GM23338 (cell line): ENCODE results near the gene PUS1. TPM values are rescaled to one million over a fixed set of nuclear protein-coding genes. Genes with fewer than 3 reads are reported as not detected.

Experiments used
- ATAC-seq: fragments of 200-7000 bp; cut with Tn5 transposase; 3 replicates; pipeline ENCODE4 v1.9.1; 2020
- DNase-seq: peaks from one replicate; pipeline ENCODE4 v3.0.0-alpha.2; 2015; ENCODE audit warnings: low spot score
- H2AFZ ChIP-seq: fragments of 200-600 bp; sonication (generic); 2 replicates; pipeline ENCODE4 v1.8.0; 2016; ENCODE audit warnings: antibody characterized with exemption, mild to moderate bottlenecking, moderate library complexity
- H3F3A ChIP-seq: fragments of 200-600 bp; sonication (generic); replicated peaks from 2 replicates; pipeline ENCODE4 v1.8.0; 2017; ENCODE audit warnings: antibody characterized with exemption, mixed run types, low read depth
- H3K27ac ChIP-seq: fragments of 200-600 bp; sonication (generic); 2 replicates; pipeline ENCODE4 v1.6.1; 2016; ENCODE audit warnings: low read depth
- H3K27me3 ChIP-seq: fragments of 200-600 bp; sonication (generic); 2 replicates; pipeline ENCODE4 v1.8.0; 2016; ENCODE audit warnings: mild to moderate bottlenecking, mixed run types, moderate library complexity; ENCODE audit not compliant: insufficient read depth
- H3K36me3 ChIP-seq: fragments of 200-600 bp; sonication (generic); 2 replicates; pipeline ENCODE4 v1.8.0; 2016; ENCODE audit warnings: mild to moderate bottlenecking; ENCODE audit not compliant: insufficient read depth
- H3K4me1 ChIP-seq: fragments of 200-600 bp; sonication (generic); 2 replicates; pipeline ENCODE4 v1.8.0; 2016; ENCODE audit warnings: mild to moderate bottlenecking, moderate library complexity; ENCODE audit not compliant: insufficient read depth
- H3K4me2 ChIP-seq: fragments of 200-600 bp; sonication (generic); 2 replicates; pipeline ENCODE4 v1.7.1; 2017; ENCODE audit warnings: mixed run types
- H3K4me3 ChIP-seq: fragments of 200-600 bp; sonication (generic); 2 replicates; pipeline ENCODE4 v1.6.1; 2016; ENCODE audit warnings: mixed run types
- H3K79me2 ChIP-seq: fragments of 200-600 bp; sonication (generic); replicated peaks from 2 replicates; pipeline ENCODE4 v1.8.0; 2017; ENCODE audit warnings: mild to moderate bottlenecking; ENCODE audit not compliant: insufficient read depth
- H3K9me2 ChIP-seq: fragments of 200-600 bp; sonication (generic); 2 replicates; pipeline ENCODE4 v1.8.0; 2017; ENCODE audit not compliant: insufficient read depth
- H4K20me1 ChIP-seq: fragments of 200-600 bp; sonication (generic); replicated peaks from 2 replicates; pipeline ENCODE4 v1.8.0; 2017; ENCODE audit warnings: mild to moderate bottlenecking; ENCODE audit not compliant: insufficient read depth
- H3K27ac Mint-ChIP-seq: 2 replicates; pipeline ENCODE4 v1.8.0; 2020; ENCODE audit warnings: inconsistent platforms, mild to moderate bottlenecking, moderate library complexity, mixed read lengths
- H3K27me3 Mint-ChIP-seq: 3 replicates; pipeline ENCODE4 v1.8.0; 2022; ENCODE audit warnings: low read depth, mild to moderate bottlenecking, moderate library complexity, mixed read lengths, inconsistent platforms; ENCODE audit not compliant: insufficient read depth, poor library complexity
- H3K36me3 Mint-ChIP-seq: 3 replicates; pipeline ENCODE4 v1.8.0; 2021; ENCODE audit warnings: low read depth, mild to moderate bottlenecking, inconsistent platforms, moderate library complexity, mixed read lengths
- H3K4me1 Mint-ChIP-seq: 3 replicates; pipeline ENCODE4 v1.8.0; 2020; ENCODE audit warnings: mild to moderate bottlenecking, inconsistent platforms, mixed read lengths
- H3K4me3 Mint-ChIP-seq: 3 replicates; pipeline ENCODE4 v1.8.0; 2021; ENCODE audit warnings: moderate library complexity, mild to moderate bottlenecking, inconsistent platforms, mixed read lengths
- H3K9me3 Mint-ChIP-seq: 3 replicates; pipeline ENCODE4 v1.8.0; 2020; ENCODE audit warnings: moderate library complexity, mild to moderate bottlenecking, inconsistent platforms, mixed read lengths
- CREB1 ChIP-seq: fragments of 250-450 bp; sonication (Bioruptor Pico); IDR thresholded peaks from 2 replicates; pipeline ENCODE4 v1.5.0; 2020; ENCODE audit warnings: low read depth, mild to moderate bottlenecking, moderate library complexity
- EZH2 ChIP-seq: fragments of 200-600 bp; sonication (generic); IDR thresholded peaks from one replicate; pipeline ENCODE4 v1.8.0; 2017; ENCODE audit warnings: antibody characterized with exemption, mild to moderate bottlenecking, low read depth; ENCODE audit not compliant: unreplicated experiment
- EZH2phosphoT487 ChIP-seq: fragments of 200-600 bp; sonication (generic); IDR thresholded peaks from one replicate; pipeline ENCODE4 v1.8.1; 2018; ENCODE audit warnings: antibody characterized with exemption; ENCODE audit not compliant: unreplicated experiment
- JUNB ChIP-seq: IDR thresholded peaks from one replicate; pipeline ENCODE4 v1.6.1; 2016; ENCODE audit warnings: antibody characterized with exemption; ENCODE audit not compliant: unreplicated experiment
- NANOG ChIP-seq: IDR thresholded peaks from 2 replicates; pipeline ENCODE4 v1.6.1; 2016; ENCODE audit warnings: antibody characterized with exemption, borderline replicate concordance
- POLR2AphosphoS5 ChIP-seq: IDR thresholded peaks from 2 replicates; pipeline ENCODE4 v1.6.1; 2016; ENCODE audit warnings: antibody characterized with exemption, low read depth
- STAT1 ChIP-seq: IDR thresholded peaks from one replicate; pipeline ENCODE4 v1.6.1; 2016; ENCODE audit warnings: antibody characterized with exemption; ENCODE audit not compliant: unreplicated experiment
- ZNF114 ChIP-seq: fragments of 250-450 bp; sonication (Bioruptor Pico); IDR thresholded peaks from 2 replicates; pipeline ENCODE4 v1.5.0; 2020; ENCODE audit warnings: mild to moderate bottlenecking, moderate library complexity
- ZNF331 ChIP-seq: fragments of 250-450 bp; sonication (Bioruptor Pico); IDR thresholded peaks from 2 replicates; pipeline ENCODE4 v1.5.0; 2020; ENCODE audit warnings: low read depth, mild to moderate bottlenecking, moderate library complexity
- polyA plus RNA-seq: library from polyadenylated mRNA; unstranded; fragments of >200 nt; fragmentation: Nextera tagmentation; extraction: Ambion mirVana; gene quantifications from 2 replicates; pipeline ENCODE4 v1.2.1, GENCODE V29; 2016
- total RNA-seq: library from RNA; depleted of rRNA; stranded (reverse); fragments of >200 nt; shearing (Covaris generic); gene quantifications from 2 replicates; pipeline ENCODE4 v1.2.3, GENCODE V29; 2014
- TF ChIP-seq, protein P1 (sequence below), 2 experiments: fragments of 200-600 bp in 1 of 2; sonication (generic) in 1 of 2; conservative IDR thresholded peaks; 2 replicates each; pipeline versions ENCODE4 v1.5.1 to v1.6.1; 2016 to 2017; ENCODE audit warnings: antibody characterized with exemption in 2 of 2, low read depth in 2 of 2, mild to moderate bottlenecking in 2 of 2, moderate library complexity in 1 of 2
- TF ChIP-seq, protein P2 (sequence below): IDR thresholded peaks from 2 replicates; pipeline ENCODE4 v1.6.1; 2016; ENCODE audit warnings: antibody characterized with exemption
- TF ChIP-seq, protein P3 (sequence below): fragments of 250-450 bp; sonication (Bioruptor Pico); IDR thresholded peaks from 2 replicates; pipeline ENCODE4 v1.5.0; 2020; ENCODE audit warnings: mild to moderate bottlenecking, moderate library complexity

The PUS1 gene
- total and polyA plus RNA-seq, 2 experiments from 2014 or later: 52.4 to 73.0 TPM

DNA sequence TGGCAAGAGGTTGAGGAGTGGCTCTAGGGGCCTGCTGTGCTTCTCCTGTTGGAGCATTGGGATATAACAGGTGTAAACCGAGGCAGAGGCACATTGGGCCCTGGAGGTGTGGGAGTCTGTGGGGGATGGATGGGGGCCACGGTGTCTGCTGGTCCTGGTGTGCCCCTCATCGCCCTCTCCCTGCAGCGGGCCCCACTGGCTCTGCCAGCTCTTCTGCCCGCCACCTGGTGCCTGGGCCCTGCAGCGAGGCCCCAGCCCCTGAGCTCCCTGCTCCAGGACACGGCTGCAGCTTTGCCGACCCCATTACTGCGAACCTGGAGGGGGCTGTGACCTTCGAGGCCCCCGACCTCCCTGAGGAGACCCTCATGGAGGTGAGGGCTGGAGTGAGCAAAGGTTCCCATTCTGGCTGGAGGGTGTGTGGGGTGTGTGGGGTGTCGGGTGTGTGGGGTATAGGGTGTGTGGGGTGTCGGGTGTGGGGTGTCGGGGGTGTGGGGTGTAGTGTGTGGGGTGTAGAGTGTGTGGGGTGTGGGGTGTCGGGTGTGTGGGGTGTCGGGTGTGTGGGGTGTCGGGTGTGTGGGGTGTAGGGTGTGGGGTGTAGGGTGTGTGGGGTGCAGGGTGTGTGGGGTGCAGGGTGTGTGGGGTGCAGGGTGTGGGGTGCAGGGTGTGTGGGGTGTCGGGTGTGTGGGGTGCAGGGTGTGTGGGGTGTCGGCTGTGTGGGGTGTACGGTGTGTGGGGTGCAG lies 10.6 kb upstream of the PUS1 start:
- Histone ChIP-seq H2AFZ (no peak overlapping the region), H3K79me2 (no peaks in the 10 kb centered on the region), H3K4me2 (no peak overlapping the region), H3K4me1 (no peaks in the 10 kb centered on the region), H3K36me3 (no peaks in the 10 kb centered on the region), H4K20me1 (0 out of 2 replicates have a peak, but pooled peaks cover 9% of the 10 kb centered on the region), H3K4me3 (no peak overlapping the region), H3K27me3 (no peaks in the 10 kb centered on the region), H3F3A (0 out of 2 replicates have a peak, but pooled peaks cover 4% of the 10 kb centered on the region), H3K9me2 (no peaks in the 10 kb centered on the region), H3K27ac (no peak overlapping the region)
- no peaks in the 10 kb centered on the region for H3K9me3 Mint-ChIP-seq
- no peak overlapping the region for H3K27ac Mint-ChIP-seq
- peaks cover 7% of the 10 kb centered on the region for H3K27me3 Mint-ChIP-seq
- DNase-seq: no peak
- H3K36me3 Mint-ChIP-seq: peaks cover 21% of the 10 kb centered on the region; the same call in 2 of the 3 replicates
- TF ChIP-seq JUNB: no peak
- TF ChIP-seq STAT1: no peak
- TF ChIP-seq, protein P1, sequence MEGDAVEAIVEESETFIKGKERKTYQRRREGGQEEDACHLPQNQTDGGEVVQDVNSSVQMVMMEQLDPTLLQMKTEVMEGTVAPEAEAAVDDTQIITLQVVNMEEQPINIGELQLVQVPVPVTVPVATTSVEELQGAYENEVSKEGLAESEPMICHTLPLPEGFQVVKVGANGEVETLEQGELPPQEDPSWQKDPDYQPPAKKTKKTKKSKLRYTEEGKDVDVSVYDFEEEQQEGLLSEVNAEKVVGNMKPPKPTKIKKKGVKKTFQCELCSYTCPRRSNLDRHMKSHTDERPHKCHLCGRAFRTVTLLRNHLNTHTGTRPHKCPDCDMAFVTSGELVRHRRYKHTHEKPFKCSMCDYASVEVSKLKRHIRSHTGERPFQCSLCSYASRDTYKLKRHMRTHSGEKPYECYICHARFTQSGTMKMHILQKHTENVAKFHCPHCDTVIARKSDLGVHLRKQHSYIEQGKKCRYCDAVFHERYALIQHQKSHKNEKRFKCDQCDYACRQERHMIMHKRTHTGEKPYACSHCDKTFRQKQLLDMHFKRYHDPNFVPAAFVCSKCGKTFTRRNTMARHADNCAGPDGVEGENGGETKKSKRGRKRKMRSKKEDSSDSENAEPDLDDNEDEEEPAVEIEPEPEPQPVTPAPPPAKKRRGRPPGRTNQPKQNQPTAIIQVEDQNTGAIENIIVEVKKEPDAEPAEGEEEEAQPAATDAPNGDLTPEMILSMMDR (conservative IDR thresholded peaks at IDR 0.05; ENCODE audit: low read depth in 2 of 2): no peak
- TF ChIP-seq EZH2phosphoT487: no peak
- TF ChIP-seq ZNF331 (CRISPR knock-in tag): no peak
- TF ChIP-seq ZNF114 (CRISPR knock-in tag): no peak
- no peak for TF ChIP-seq EZH2
- H3K4me3 Mint-ChIP-seq: no peak overlapping the region
- no peak for ATAC-seq
- H3K4me1 Mint-ChIP-seq: no peaks in the 10 kb centered on the region; the same call in 2 of the 3 replicates

DNA sequence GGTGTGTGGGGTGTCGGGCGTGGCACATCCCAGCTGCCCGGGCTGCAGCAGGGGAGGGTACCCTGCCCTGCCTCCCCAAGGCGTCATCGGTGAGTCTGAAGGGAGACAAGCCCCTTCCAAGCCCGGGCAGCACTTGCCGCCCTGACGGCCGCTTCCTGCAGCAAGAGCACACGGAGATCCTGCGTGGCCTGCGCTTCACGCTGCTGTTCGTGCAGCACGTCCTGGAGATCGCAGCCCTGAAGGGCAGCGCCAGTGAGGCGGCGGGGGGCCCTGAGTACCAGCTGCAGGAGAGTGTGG lies 10.1 kb upstream of the PUS1 start:
- 0 out of 2 replicates have a peak, but pooled peaks cover 4% of the 10 kb centered on the region for H3F3A ChIP-seq
- H3K4me1 ChIP-seq: no peaks in the 10 kb centered on the region
- H2AFZ ChIP-seq: no peak overlapping the region
- ATAC-seq: no peak
- H3K4me2 ChIP-seq: no peak overlapping the region
- no peaks in the 10 kb centered on the region for H3K9me2 ChIP-seq
- H3K4me3 ChIP-seq: no peak overlapping the region
- Mint-ChIP-seq H3K27me3 (peaks cover 7% of the 10 kb centered on the region), H3K9me3 (no peaks in the 10 kb centered on the region), H3K36me3 (peaks cover 21% of the 10 kb centered on the region; the same call in 2 of the 3 replicates), H3K4me3 (no peak overlapping the region), H3K4me1 (no peaks in the 10 kb centered on the region; the same call in 2 of the 3 replicates), H3K27ac (no peak overlapping the region)
- H4K20me1 ChIP-seq: 0 out of 2 replicates have a peak, but pooled peaks cover 9% of the 10 kb centered on the region
- no peak for DNase-seq
- no peaks in the 10 kb centered on the region for H3K27me3 ChIP-seq
- no peaks in the 10 kb centered on the region for H3K36me3 ChIP-seq
- H3K79me2 ChIP-seq: no peaks in the 10 kb centered on the region
- H3K27ac ChIP-seq: no peak overlapping the region
- TF ChIP-seq JUNB (no peak), EZH2phosphoT487 (no peak), CREB1 (CRISPR knock-in tag) (no peak), POLR2AphosphoS5 (no peak), ZNF331 (CRISPR knock-in tag) (no peak), EZH2 (no peak), STAT1 (no peak), NANOG (no peak), ZNF114 (CRISPR knock-in tag) (no peak)
- TF ChIP-seq, protein P2, sequence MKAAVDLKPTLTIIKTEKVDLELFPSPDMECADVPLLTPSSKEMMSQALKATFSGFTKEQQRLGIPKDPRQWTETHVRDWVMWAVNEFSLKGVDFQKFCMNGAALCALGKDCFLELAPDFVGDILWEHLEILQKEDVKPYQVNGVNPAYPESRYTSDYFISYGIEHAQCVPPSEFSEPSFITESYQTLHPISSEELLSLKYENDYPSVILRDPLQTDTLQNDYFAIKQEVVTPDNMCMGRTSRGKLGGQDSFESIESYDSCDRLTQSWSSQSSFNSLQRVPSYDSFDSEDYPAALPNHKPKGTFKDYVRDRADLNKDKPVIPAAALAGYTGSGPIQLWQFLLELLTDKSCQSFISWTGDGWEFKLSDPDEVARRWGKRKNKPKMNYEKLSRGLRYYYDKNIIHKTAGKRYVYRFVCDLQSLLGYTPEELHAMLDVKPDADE: no peak
- TF ChIP-seq, protein P3, sequence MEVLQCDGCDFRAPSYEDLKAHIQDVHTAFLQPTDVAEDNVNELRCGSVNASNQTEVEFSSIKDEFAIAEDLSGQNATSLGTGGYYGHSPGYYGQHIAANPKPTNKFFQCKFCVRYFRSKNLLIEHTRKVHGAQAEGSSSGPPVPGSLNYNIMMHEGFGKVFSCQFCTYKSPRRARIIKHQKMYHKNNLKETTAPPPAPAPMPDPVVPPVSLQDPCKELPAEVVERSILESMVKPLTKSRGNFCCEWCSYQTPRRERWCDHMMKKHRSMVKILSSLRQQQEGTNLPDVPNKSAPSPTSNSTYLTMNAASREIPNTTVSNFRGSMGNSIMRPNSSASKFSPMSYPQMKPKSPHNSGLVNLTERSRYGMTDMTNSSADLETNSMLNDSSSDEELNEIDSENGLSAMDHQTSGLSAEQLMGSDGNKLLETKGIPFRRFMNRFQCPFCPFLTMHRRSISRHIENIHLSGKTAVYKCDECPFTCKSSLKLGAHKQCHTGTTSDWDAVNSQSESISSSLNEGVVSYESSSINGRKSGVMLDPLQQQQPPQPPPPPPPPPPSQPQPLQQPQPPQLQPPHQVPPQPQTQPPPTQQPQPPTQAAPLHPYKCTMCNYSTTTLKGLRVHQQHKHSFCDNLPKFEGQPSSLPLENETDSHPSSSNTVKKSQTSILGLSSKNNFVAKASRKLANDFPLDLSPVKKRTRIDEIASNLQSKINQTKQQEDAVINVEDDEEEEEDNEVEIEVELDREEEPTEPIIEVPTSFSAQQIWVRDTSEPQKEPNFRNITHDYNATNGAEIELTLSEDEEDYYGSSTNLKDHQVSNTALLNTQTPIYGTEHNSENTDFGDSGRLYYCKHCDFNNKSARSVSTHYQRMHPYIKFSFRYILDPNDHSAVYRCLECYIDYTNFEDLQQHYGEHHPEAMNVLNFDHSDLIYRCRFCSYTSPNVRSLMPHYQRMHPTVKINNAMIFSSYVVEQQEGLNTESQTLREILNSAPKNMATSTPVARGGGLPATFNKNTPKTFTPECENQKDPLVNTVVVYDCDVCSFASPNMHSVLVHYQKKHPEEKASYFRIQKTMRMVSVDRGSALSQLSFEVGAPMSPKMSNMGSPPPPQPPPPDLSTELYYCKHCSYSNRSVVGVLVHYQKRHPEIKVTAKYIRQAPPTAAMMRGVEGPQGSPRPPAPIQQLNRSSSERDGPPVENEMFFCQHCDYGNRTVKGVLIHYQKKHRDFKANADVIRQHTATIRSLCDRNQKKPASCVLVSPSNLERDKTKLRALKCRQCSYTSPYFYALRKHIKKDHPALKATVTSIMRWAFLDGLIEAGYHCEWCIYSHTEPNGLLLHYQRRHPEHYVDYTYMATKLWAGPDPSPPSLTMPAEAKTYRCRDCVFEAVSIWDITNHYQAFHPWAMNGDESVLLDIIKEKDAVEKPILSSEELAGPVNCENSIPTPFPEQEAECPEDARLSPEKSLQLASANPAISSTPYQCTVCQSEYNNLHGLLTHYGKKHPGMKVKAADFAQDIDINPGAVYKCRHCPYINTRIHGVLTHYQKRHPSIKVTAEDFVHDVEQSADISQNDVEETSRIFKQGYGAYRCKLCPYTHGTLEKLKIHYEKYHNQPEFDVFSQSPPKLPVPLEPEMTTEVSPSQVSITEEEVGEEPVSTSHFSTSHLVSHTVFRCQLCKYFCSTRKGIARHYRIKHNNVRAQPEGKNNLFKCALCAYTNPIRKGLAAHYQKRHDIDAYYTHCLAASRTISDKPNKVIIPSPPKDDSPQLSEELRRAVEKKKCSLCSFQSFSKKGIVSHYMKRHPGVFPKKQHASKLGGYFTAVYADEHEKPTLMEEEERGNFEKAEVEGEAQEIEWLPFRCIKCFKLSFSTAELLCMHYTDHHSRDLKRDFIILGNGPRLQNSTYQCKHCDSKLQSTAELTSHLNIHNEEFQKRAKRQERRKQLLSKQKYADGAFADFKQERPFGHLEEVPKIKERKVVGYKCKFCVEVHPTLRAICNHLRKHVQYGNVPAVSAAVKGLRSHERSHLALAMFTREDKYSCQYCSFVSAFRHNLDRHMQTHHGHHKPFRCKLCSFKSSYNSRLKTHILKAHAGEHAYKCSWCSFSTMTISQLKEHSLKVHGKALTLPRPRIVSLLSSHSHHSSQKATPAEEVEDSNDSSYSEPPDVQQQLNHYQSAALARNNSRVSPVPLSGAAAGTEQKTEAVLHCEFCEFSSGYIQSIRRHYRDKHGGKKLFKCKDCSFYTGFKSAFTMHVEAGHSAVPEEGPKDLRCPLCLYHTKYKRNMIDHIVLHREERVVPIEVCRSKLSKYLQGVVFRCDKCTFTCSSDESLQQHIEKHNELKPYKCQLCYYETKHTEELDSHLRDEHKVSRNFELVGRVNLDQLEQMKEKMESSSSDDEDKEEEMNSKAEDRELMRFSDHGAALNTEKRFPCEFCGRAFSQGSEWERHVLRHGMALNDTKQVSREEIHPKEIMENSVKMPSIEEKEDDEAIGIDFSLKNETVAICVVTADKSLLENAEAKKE: no peak
